Keratinocyte (primary cell): ENCODE results near the gene ROMO1. TPM values are rescaled to one million over a fixed set of nuclear protein-coding genes. Genes with fewer than 3 reads are reported as not detected.

ENCODE experiments used
- DNase-seq: peaks from one replicate; pipeline ENCODE4 v3.0.0-alpha.2; 2011; ENCODE audit warnings: low read depth, missing footprints, low spot score
- FAIRE-seq: peaks from 2 replicates; lab custom pipeline; 2011; peaks lifted over from hg19 to GRCh38; lab: Jason Lieb, UNC
- H2AFZ ChIP-seq: 2 replicates; pipeline ENCODE4 v1.6.0; 2012; ENCODE audit warnings: low read length, control low read depth, inconsistent platforms; ENCODE audit not compliant: control insufficient read depth
- H3K27ac ChIP-seq: 2 replicates; pipeline ENCODE4 v1.5.1; 2011; ENCODE audit warnings: low read length; ENCODE audit not compliant: control insufficient read depth, insufficient read depth
- H3K27me3 ChIP-seq: 3 replicates; pipeline ENCODE4 v1.6.0; 2011; ENCODE audit warnings: low read length; ENCODE audit not compliant: control insufficient read depth, insufficient read depth; ENCODE audit errors: extremely low read depth
- H3K36me3 ChIP-seq, 2 experiments: 2 replicates in 1 of 2; 3 replicates in 1 of 2; pipeline ENCODE4 v1.5.1; 2011; ENCODE audit warnings: low read length in 2 of 2, mild to moderate bottlenecking in 1 of 2; ENCODE audit not compliant: control insufficient read depth in 2 of 2, insufficient read depth in 2 of 2; ENCODE audit errors: extremely low read depth in 1 of 2
- H3K4me1 ChIP-seq: 3 replicates; pipeline ENCODE4 v1.5.1; 2011; ENCODE audit warnings: low read length; ENCODE audit not compliant: control insufficient read depth, insufficient read depth; ENCODE audit errors: extremely low read depth
- H3K4me2 ChIP-seq: 3 replicates; pipeline ENCODE4 v1.6.0; 2011; ENCODE audit warnings: low read depth, low read length; ENCODE audit not compliant: control insufficient read depth, insufficient read depth; ENCODE audit errors: extremely low read depth
- H3K4me3 ChIP-seq, 3 experiments: fragments of 200-600 bp in 1 of 3; sonication (generic) in 1 of 3; 2 replicates in 2 of 3; 3 replicates in 1 of 3; pipeline ENCODE4 v1.5.1; 2011 to 2016; ENCODE audit warnings: low read length in 3 of 3, mild to moderate bottlenecking in 3 of 3, control low read depth in 2 of 3, inconsistent platforms in 1 of 3, low read depth in 1 of 3, mixed read lengths in 1 of 3, mixed run types in 1 of 3, moderate library complexity in 1 of 3; ENCODE audit not compliant: control insufficient read depth in 2 of 3, insufficient read depth in 2 of 3; ENCODE audit errors: extremely low read depth in 1 of 3
- H3K79me2 ChIP-seq: 2 replicates; pipeline ENCODE4 v1.6.0; 2012; ENCODE audit warnings: low read length; ENCODE audit not compliant: control insufficient read depth, insufficient read depth
- H3K9ac ChIP-seq: 3 replicates; pipeline ENCODE4 v1.6.0; 2011; ENCODE audit warnings: low read length; ENCODE audit not compliant: control insufficient read depth, insufficient read depth; ENCODE audit errors: extremely low read depth
- H3K9me1 ChIP-seq: 3 replicates; pipeline ENCODE4 v1.6.0; 2011; ENCODE audit warnings: low read length; ENCODE audit not compliant: control insufficient read depth, insufficient read depth; ENCODE audit errors: extremely low read depth
- H3K9me3 ChIP-seq: 2 replicates; pipeline ENCODE4 v1.5.1; 2012; ENCODE audit warnings: low read depth, low read length; ENCODE audit not compliant: control insufficient read depth
- H4K20me1 ChIP-seq: 3 replicates; pipeline ENCODE4 v1.6.0; 2011; ENCODE audit warnings: low read length; ENCODE audit not compliant: control insufficient read depth, insufficient read depth; ENCODE audit errors: extremely low read depth
- EZH2 ChIP-seq: IDR thresholded peaks from one replicate; pipeline ENCODE4 v1.6.1; 2012; ENCODE audit warnings: inconsistent platforms, mild to moderate bottlenecking, low read length, moderate library complexity
- dilution Hi-C: fragments of 300-500 bp; cut with MboI; formaldehyde crosslinking; loops from one replicate; pipeline ENCODE4 v1.7.0; 2020; ENCODE audit warnings: low sequenced_read_pairs; ENCODE audit not compliant: extremely low pct_ligation_motif_present
- polyA plus RNA-seq, 5 experiments: library from polyadenylated mRNA; depleted of rRNA in 3 of 5; stranded (reverse) in 3 of 5; stranded (forward) in 1 of 5; unstranded in 1 of 5; fragments of >200 nt; gene quantifications; 1 replicate in 1 of 5; 2 replicates in 3 of 5; 3 replicates in 1 of 5; pipeline versions ENCODE4 v1.2.1 to v1.2.3, GENCODE V29; 2011 to 2012; ENCODE audit warnings: missing spikeins in 2 of 5, low read depth in 1 of 5, low replicate concordance in 1 of 5
- TF ChIP-seq, protein P1 (sequence below), 3 experiments: IDR thresholded peaks in 1 of 3; conservative IDR thresholded peaks in 1 of 3; optimal IDR thresholded peaks in 1 of 3; 2 replicates in 2 of 3; 3 replicates in 1 of 3; pipeline versions ENCODE3 to v1.5.1; 2011; ENCODE audit warnings: low read length in 3 of 3, mild to moderate bottlenecking in 3 of 3, moderate library complexity in 2 of 3, control low read depth in 1 of 3, inconsistent platforms in 1 of 3; ENCODE audit not compliant: insufficient read depth in 2 of 3; ENCODE audit errors: extremely low read depth in 1 of 3

ROMO1 gene
- polyA plus RNA-seq, 1 donor (not counting 4 experiments of a cell fraction or from before 2014, with no cell fraction given), result 195 TPM

- FAIRE-seq (no peak), DNase-seq (no peak)
- dilution Hi-C loops, result no loop called here
- H3K9ac ChIP-seq, result no peak overlapping the region
- H3K9me3 ChIP-seq, result no peaks in the 10 kb centered on the region
- peaks cover 73% of the 10 kb centered on the region for H4K20me1 ChIP-seq
- H3K4me1 ChIP-seq, result peaks cover 32% of the 10 kb centered on the region
- H2AFZ ChIP-seq, result no peak overlapping the region
- TF ChIP-seq, protein P1, sequence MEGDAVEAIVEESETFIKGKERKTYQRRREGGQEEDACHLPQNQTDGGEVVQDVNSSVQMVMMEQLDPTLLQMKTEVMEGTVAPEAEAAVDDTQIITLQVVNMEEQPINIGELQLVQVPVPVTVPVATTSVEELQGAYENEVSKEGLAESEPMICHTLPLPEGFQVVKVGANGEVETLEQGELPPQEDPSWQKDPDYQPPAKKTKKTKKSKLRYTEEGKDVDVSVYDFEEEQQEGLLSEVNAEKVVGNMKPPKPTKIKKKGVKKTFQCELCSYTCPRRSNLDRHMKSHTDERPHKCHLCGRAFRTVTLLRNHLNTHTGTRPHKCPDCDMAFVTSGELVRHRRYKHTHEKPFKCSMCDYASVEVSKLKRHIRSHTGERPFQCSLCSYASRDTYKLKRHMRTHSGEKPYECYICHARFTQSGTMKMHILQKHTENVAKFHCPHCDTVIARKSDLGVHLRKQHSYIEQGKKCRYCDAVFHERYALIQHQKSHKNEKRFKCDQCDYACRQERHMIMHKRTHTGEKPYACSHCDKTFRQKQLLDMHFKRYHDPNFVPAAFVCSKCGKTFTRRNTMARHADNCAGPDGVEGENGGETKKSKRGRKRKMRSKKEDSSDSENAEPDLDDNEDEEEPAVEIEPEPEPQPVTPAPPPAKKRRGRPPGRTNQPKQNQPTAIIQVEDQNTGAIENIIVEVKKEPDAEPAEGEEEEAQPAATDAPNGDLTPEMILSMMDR (optimal IDR thresholded peaks at IDR 0.05 in 1 of 3, IDR thresholded peaks at IDR 0.05 in 1 of 3, conservative IDR thresholded peaks at IDR 0.05 in 1 of 3; ENCODE audit: extremely low read depth in 1 of 3, insufficient read depth in 2 of 3, low read length in 3 of 3), result no peak
- TF ChIP-seq EZH2, result no peak
- no peaks in the 10 kb centered on the region for H3K27me3 ChIP-seq
- H3K9me1 ChIP-seq, result peaks cover 8% of the 10 kb centered on the region
- peaks cover 25 to 57% of the 10 kb centered on the region in 2 experiments for H3K36me3 ChIP-seq
- H3K79me2 ChIP-seq, result peaks cover 100% of the 10 kb centered on the region
- H3K4me2 ChIP-seq, result peak overlapping the region; percentile 38
- H3K4me3 ChIP-seq, result no peak overlapping the region
- H3K27ac ChIP-seq, result no peak overlapping the region
Observed at GRCh38 chr20:35735826-35736470, 36.7 kb downstream of the ROMO1 start.

GRCh38 chr20:35737865-35738333 is 38.7 kb downstream of the ROMO1 start:
- peaks cover 93% of the 10 kb centered on the region for H3K79me2 ChIP-seq
- H4K20me1 ChIP-seq, result peaks cover 57% of the 10 kb centered on the region
- H3K36me3 ChIP-seq, result peaks cover 22 to 49% of the 10 kb centered on the region in 2 experiments
- H3K4me1 ChIP-seq, result peaks cover 32% of the 10 kb centered on the region
- FAIRE-seq (no peak), DNase-seq (no peak)
- H3K4me2 ChIP-seq, result peak overlapping the region; percentile 99
- H3K9me1 ChIP-seq, result peaks cover 8% of the 10 kb centered on the region
- H3K27ac ChIP-seq, result no peak overlapping the region
- no peak for TF ChIP-seq EZH2
- TF ChIP-seq, protein P1 (optimal IDR thresholded peaks at IDR 0.05 in 1 of 3, IDR thresholded peaks at IDR 0.05 in 1 of 3, conservative IDR thresholded peaks at IDR 0.05 in 1 of 3; ENCODE audit: extremely low read depth in 1 of 3, insufficient read depth in 2 of 3, low read length in 3 of 3), result no peak
- no peak overlapping the region for H3K9ac ChIP-seq
- no peaks in the 10 kb centered on the region for H3K9me3 ChIP-seq
- no peaks in the 10 kb centered on the region for H3K27me3 ChIP-seq
- no peak overlapping the region for H2AFZ ChIP-seq
- H3K4me3 ChIP-seq, result no peak overlapping the region
- dilution Hi-C loops, result no loop called here
